K562 (cell line): Measurements from ENCODE around the gene SCLT1. TPM values are rescaled to one million over a fixed set of nuclear protein-coding genes. Genes with fewer than 3 reads are reported as not detected.

Experiments
- ATAC-seq: fragments of 200-7000 bp; cut with Tn5 transposase; 3 replicates; pipeline ENCODE4 v1.9.1; 2020; ENCODE audit warnings: moderate library complexity
- BruUV-seq: library from RNA; stranded (reverse); fragments of 400-500 nt; replicated peaks from 2 replicates; lab custom pipeline; 2021; lab: Mats Ljungman, UMichigan
- CTCF ChIA-PET: fragments of 300-600 bp; formaldehyde crosslinking; extraction: SDS; loops from one replicate; lab custom pipeline; 2021; ENCODE audit warnings: low intra/inter-chr PET ratio; lab: Yijun Ruan, JAX
- POLR2A ChIA-PET: fragments of 300-600, 350-650 bp; sonication (Branson Sonifier 250); formaldehyde crosslinking; extraction: SDS; loops from one replicate; lab custom pipeline; 2021; ENCODE audit warnings: antibody characterized with exemption, inconsistent platforms; lab: Yijun Ruan, JAX
- DNase-seq, 4 experiments: peaks; one replicate each; pipeline versions ENCODE4 v3.0.0 to v3.0.0-alpha.2; 2011 to 2018; ENCODE audit warnings: low spot score in 3 of 4, mixed read lengths in 3 of 4; ENCODE audit errors: extremely low read depth in 1 of 4
- FAIRE-seq: peaks from 2 replicates; lab custom pipeline; 2011; peaks lifted over from hg19 to GRCh38; lab: Jason Lieb, UNC
- H2AFZ ChIP-seq: 2 replicates; pipeline ENCODE4 v1.6.0; 2011; ENCODE audit warnings: low read depth, low read length, control low read depth, inconsistent platforms
- H3K27ac ChIP-seq: fragments of 200-600 bp; 3 replicates; pipeline ENCODE4 v1.8.0; 2011; ENCODE audit warnings: low read depth, mild to moderate bottlenecking, control low read depth, inconsistent platforms, low read length, moderate library complexity, mixed read lengths; ENCODE audit errors: extremely low read depth
- H3K27me3 ChIP-seq, 2 experiments: fragments of 300-600 bp in 1 of 2; 2 replicates in 1 of 2; 3 replicates in 1 of 2; pipeline versions ENCODE4 v1.6.0 to v1.8.0; 2011; ENCODE audit warnings: inconsistent platforms in 2 of 2, low read length in 2 of 2, mild to moderate bottlenecking in 1 of 2, mixed read lengths in 1 of 2, moderate library complexity in 1 of 2; ENCODE audit not compliant: control insufficient read depth in 2 of 2, insufficient read depth in 2 of 2
- H3K36me3 ChIP-seq: fragments of 300-600 bp; 3 replicates; pipeline ENCODE4 v1.8.0; 2011; ENCODE audit warnings: mild to moderate bottlenecking, low read length, inconsistent platforms; ENCODE audit not compliant: control insufficient read depth, insufficient read depth
- H3K4me1 ChIP-seq, 2 experiments: fragments of 200-600 bp in 1 of 2; replicated peaks in 1 of 2; 2 replicates in 1 of 2; 3 replicates in 1 of 2; pipeline versions ENCODE4 v1.5.1 to v1.8.0; 2011; ENCODE audit warnings: inconsistent platforms in 2 of 2, low read length in 2 of 2, mild to moderate bottlenecking in 1 of 2, mixed read lengths in 1 of 2, moderate library complexity in 1 of 2; ENCODE audit not compliant: control insufficient read depth in 2 of 2, insufficient read depth in 2 of 2
- H3K4me2 ChIP-seq: 2 replicates; pipeline ENCODE4 v1.6.1; 2011; ENCODE audit warnings: low read length, control low read depth, inconsistent platforms, mixed read lengths; ENCODE audit not compliant: insufficient read depth
- H3K4me3 ChIP-seq: fragments of 200-600 bp; sonication (generic), shearing (Covaris generic); 2 replicates; pipeline ENCODE4 v1.5.1; 2016; ENCODE audit warnings: control low read depth, inconsistent platforms
- H3K79me2 ChIP-seq: fragments of 200-600 bp; 3 replicates; pipeline ENCODE4 v1.8.0; 2011; ENCODE audit warnings: low read length, inconsistent platforms; ENCODE audit not compliant: control insufficient read depth, insufficient read depth
- H3K9ac ChIP-seq, 2 experiments: 2 replicates each; pipeline versions ENCODE4 v1.6.0 to v1.6.1; 2011; ENCODE audit warnings: low read depth in 2 of 2, low read length in 2 of 2, control low read depth in 1 of 2, inconsistent platforms in 1 of 2, mild to moderate bottlenecking in 1 of 2, mixed read lengths in 1 of 2; ENCODE audit not compliant: insufficient read depth in 1 of 2
- H3K9me1 ChIP-seq: one replicate; pipeline ENCODE4 v1.6.0; 2011; ENCODE audit warnings: inconsistent platforms, mild to moderate bottlenecking, low read length, moderate library complexity; ENCODE audit not compliant: control insufficient read depth, insufficient read depth
- H3K9me3 ChIP-seq: replicated peaks from 2 replicates; pipeline ENCODE4 v1.5.1; 2011; ENCODE audit warnings: low read depth, low read length, inconsistent platforms; ENCODE audit not compliant: control insufficient read depth, insufficient read depth
- H4K20me1 ChIP-seq: replicated peaks from 2 replicates; pipeline ENCODE4 v1.6.1; 2011; ENCODE audit warnings: low read length, inconsistent platforms, mixed read lengths; ENCODE audit not compliant: control insufficient read depth, insufficient read depth
- BMI1 ChIP-seq: fragments of 150-350 bp; IDR thresholded peaks from 2 replicates; pipeline ENCODE4 v1.6.1; 2014; ENCODE audit warnings: low read length
- ELK1 ChIP-seq: sonication (generic); formaldehyde crosslinking; IDR thresholded peaks from 2 replicates; pipeline ENCODE4 v1.8.1; 2022; ENCODE audit warnings: missing genetic modification reagents
- HDAC3 ChIP-seq: fragments of 450-650 bp; IDR thresholded peaks from 2 replicates; pipeline ENCODE4 v1.6.1; 2018; ENCODE audit warnings: borderline replicate concordance, mild to moderate bottlenecking, moderate library complexity; ENCODE audit not compliant: partially characterized antibody
- RB1 ChIP-seq: fragments of 450-650 bp; IDR thresholded peaks from 2 replicates; pipeline ENCODE4 v1.6.1; 2017; ENCODE audit warnings: low read depth, mild to moderate bottlenecking
- in situ Hi-C: fragments of 300-500 bp; cut with MboI; formaldehyde crosslinking; loops from 4 replicates; pipeline ENCODE4 v1.15.0; 2018; ENCODE audit warnings: inconsistent platforms, mixed read lengths
- intact Hi-C: fragments of 100-400 bp; cut with micrococcal nuclease; formaldehyde crosslinking; loops from 2 replicates; pipeline ENCODE4 v1.14.2; 2022
- polyA plus RNA-seq, 8 experiments: library from polyadenylated mRNA; depleted of rRNA in 4 of 8; stranded (reverse) in 5 of 8; unstranded in 3 of 8; fragments of >200 nt; fragmentation: Nextera tagmentation in 2 of 8; fragmentation: Illumina TruSeq in 1 of 8; extraction: Ambion mirVana in 2 of 8; extraction: Trizol in 1 of 8; gene quantifications; 2 replicates each; pipeline versions ENCODE4 v1.2.1 to v1.2.3, GENCODE V29; 2011 to 2014; ENCODE audit warnings: inconsistent platforms in 1 of 8, missing spikeins in 1 of 8
- total RNA-seq, 7 experiments: library from RNA; depleted of rRNA in 6 of 7; stranded (reverse); fragments of >200 nt in 6 of 7; fragmentation: Illumina TruSeq in 2 of 7; extraction: Trizol in 2 of 7; gene quantifications; 2 replicates each; pipeline versions ENCODE4 v1.2.1 to v1.2.3, GENCODE V29; 2011 to 2021; ENCODE audit warnings: low replicate concordance in 1 of 7
- TF ChIP-seq, protein P1 (sequence below): IDR thresholded peaks from 2 replicates; pipeline ENCODE4 v1.6.1; 2011; ENCODE audit warnings: borderline replicate concordance, low read depth, mild to moderate bottlenecking, moderate library complexity, low read length; ENCODE audit not compliant: insufficient read depth, poor library complexity, severe bottlenecking

SCLT1 gene
- total and polyA plus RNA-seq, 9 of the 15 experiments (the other 6 are each of a cell fraction or from before 2014, with no cell fraction given): 8.0 to 31.9 (median 24.2) TPM

DNA sequence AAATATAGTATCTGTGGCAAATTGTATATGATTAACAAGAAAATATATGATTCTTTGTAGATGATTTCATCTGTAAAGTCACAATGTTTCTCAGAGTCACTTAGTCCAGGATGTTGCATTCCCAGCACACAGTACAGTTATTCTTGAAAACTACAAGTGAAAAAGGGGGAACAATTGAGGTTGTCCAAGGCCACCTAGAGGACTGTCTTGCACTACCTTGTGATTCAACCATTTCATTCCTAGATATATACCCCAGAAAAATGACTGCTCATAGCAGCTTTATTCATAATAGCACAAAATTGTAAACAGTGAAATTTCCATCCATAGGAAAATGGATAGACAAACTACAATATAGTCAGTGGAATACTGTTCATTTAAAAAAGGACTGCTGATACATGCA lies 18.6 kb upstream of the SCLT1 start:
- TSS peak; percentile 31 for BruUV-seq
- CTCF ChIA-PET: no interaction called here
- in situ Hi-C loops (no loop called here), intact Hi-C loops (no loop called here)
- Histone ChIP-seq H3K9me1 (no peaks in the 10 kb centered on the region), H3K4me1 (no peaks in the 10 kb centered on the region), H4K20me1 (no peaks in the 10 kb centered on the region), H3K4me2 (no peak overlapping the region), H3K9ac (no peak overlapping the region), H3K36me3 (peaks cover 9% of the 10 kb centered on the region; the same call in 2 of the 3 replicates), H2AFZ (no peak overlapping the region), H3K9me3 (no peaks in the 10 kb centered on the region), H3K4me3 (no peak overlapping the region), H3K27ac (no peak overlapping the region), H3K79me2 (no peaks in the 10 kb centered on the region), H3K27me3 (no peaks in the 10 kb centered on the region)
- ATAC-seq (peak; percentile 79), FAIRE-seq (no peak), DNase-seq (no peak)
- POLR2A ChIA-PET: no interaction called here
- no peak for TF ChIP-seq ELK1 (CRISPR knock-in tag)
- no peak for TF ChIP-seq RB1
- TF ChIP-seq HDAC3: no peak
- TF ChIP-seq, protein P1, sequence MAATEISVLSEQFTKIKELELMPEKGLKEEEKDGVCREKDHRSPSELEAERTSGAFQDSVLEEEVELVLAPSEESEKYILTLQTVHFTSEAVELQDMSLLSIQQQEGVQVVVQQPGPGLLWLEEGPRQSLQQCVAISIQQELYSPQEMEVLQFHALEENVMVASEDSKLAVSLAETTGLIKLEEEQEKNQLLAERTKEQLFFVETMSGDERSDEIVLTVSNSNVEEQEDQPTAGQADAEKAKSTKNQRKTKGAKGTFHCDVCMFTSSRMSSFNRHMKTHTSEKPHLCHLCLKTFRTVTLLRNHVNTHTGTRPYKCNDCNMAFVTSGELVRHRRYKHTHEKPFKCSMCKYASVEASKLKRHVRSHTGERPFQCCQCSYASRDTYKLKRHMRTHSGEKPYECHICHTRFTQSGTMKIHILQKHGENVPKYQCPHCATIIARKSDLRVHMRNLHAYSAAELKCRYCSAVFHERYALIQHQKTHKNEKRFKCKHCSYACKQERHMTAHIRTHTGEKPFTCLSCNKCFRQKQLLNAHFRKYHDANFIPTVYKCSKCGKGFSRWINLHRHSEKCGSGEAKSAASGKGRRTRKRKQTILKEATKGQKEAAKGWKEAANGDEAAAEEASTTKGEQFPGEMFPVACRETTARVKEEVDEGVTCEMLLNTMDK: no peak
- TF ChIP-seq BMI1: no peak
